Mesenteric fat pad (tissue), 1 donor: ENCODE measurements around the gene MTA3. TPM values are rescaled to one million over a fixed set of nuclear protein-coding genes. Genes with fewer than 3 reads are reported as not detected.

ENCODE experiments used
- DNase-seq: peaks from one replicate; pipeline ENCODE4 v3.0.0-alpha.2; 2020; ENCODE audit warnings: low spot score
- total RNA-seq: library from RNA; stranded (reverse); fragmentation: NEBNext Ultra II Directional; extraction: Animal tissue kit (Norgen Biotek cat#: 25700); gene quantifications from one replicate; pipeline ENCODE4 v1.2.1, GENCODE V29; 2021
- donor health status: DM: yes; HTN: yes; CAD: no.

The MTA3 gene
- total RNA-seq, 1 donor from 2014 or later, result 35.2 TPM

DNA sequence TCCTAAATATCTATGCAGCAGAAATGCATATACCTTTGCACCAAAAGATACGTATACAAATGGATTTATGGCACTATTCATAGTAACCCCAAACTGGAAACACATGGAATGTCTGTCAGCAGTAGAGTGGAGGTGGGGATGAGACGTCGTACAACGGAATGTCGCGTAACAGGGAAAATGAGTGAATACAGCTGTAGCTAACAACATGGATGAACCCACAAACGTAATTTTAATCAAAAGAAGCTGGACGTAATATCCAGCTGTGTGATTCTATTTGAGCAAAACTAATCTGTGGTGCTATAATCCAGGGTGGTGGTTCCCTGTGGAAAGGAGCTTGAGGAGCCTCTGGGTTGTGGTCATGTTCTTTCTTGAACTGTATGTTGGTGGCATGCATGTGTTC lies 89.9 kb downstream of the MTA3 start:
- DNase-seq, result no peak

DNA sequence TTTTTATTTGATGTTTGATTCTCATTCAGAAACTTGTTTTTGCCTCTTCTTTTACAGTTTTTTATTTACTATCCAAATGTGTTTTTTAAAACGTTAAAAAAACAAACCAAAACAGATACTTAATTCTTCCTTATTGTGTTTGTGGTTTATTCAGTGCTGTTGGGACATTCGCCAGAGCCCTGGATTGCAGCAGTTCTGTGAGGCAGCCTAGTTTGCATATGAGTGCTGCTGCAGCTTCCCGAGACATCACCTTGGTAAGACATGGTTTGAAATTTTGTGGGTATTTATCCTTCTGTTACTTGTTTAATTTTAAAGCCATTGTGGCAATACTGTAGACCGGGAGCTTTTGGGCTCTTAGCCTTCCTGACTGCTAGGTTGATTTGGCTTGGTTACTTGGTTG lies 91.2 kb downstream of the MTA3 start:
- DNase-seq, result no peak

DNA sequence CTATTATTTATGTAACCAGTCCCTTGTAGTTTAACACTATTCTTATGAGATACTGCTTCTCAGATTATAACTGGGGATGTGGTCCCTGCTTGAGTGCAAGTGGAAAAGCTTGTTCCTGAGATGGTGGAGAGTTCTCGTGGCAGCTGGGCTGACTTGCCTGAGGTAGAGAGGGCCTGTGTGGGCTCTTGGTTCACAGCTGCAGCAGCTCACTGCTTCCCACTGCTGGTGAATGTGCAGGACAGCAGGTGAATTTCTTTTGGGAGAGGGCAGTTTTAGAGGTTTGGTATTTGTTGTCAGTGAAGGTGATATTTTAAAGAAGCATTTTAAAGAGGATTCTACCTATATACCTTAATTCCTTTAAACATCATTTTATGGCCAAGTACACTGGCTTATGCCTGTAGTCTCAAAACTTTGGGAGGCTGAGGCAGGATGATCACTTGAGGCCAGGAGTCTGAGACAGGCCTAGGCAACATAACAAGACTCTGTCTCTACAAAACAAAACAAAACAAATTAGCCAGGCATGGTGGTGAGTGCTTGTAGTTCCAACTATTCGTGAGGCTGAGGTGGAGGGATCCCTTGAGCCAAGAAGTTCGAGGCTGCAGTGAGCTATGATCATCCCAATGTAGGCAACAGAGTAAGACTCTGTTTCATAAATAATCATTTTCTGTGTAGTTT lies 94.8 kb downstream of the MTA3 start:
- DNase-seq, result no peak

DNA sequence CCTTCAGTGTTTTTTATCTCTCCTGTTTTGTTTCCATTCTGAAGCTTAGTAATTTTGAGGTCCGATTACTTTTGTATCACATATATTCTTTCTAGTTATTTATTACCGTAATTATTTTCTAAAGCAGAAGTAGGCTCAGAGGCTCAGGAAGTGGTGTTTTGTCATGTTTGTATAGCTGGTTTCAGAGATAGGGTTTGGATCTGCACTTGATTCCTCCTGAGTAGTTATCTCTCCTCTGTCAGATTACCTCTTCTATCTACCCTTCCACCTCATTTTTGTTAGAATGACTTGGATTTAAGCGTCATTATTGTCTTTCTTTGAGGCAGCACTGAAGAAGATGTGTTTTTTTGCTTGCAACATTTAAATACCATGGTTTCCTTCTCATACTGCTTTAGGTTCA lies 95.4 kb downstream of the MTA3 start:
- DNase-seq, result no peak

DNA sequence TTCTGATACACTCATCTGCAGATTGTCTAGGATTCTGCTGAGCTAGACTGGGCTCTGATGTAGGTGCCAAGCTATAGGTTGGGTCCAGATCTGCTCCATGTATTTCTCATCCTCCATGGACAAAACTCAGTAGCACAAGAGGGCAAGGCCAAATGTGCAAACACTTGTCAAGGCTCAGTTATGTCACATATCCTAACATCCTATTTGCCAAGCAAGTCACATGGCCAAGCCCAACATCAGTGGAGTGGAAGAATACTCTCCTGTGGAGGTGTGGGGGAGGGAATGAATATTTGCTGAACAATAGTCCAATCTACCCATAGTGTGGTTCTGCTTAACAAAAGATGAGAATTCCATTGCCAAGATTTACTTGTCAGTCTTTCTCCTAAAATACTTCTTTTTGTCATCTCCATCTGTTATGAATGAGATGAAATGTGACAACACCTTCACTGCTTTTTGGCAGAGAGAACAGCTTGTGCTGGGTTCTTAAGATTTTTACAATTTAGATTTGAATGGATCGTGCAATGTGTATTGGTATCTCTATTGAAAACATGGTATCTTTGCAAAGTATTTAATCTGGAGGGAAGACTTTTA lies 105.7 kb downstream of the MTA3 start:
- DNase-seq, result no peak

DNA sequence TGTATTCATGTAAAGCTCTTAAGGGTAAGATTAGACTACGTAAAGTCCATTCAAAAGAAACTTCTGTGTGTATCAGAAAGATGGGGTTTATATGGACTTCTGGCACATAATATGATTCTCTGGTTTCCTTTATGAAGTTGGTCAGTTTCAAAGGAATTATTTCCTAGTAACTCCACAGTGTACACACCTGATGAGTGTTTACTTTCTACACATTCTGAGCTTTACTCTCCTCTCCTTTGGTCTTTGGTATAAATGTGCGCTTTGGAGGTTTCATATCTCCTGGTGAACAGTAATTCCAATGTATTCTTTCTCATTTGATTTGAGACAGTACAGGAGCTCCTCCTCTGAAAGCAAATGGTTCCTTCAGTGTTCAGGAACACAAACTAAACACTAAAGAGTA lies 107.4 kb downstream of the MTA3 start:
- no peak for DNase-seq

DNA sequence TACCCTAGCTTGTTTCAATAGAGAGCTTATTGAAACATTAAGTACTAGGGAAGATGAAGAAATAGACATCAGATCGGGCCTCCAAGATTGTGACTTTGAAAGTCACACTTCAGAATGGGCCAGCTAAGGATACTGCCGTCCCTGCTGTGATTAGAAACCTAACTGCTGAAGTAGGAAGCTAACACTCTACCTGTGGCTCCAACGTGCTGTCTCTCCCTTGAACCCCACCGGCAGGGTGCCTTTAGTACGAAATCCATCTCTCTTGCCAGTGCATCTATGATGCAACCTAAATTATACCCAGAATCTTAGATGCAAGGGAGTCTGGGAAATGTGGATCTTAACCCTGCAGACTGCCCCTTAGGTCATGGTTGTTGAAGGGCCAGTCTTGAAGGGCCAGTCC lies 116.9 kb downstream of the MTA3 start:
- no peak for DNase-seq

DNA sequence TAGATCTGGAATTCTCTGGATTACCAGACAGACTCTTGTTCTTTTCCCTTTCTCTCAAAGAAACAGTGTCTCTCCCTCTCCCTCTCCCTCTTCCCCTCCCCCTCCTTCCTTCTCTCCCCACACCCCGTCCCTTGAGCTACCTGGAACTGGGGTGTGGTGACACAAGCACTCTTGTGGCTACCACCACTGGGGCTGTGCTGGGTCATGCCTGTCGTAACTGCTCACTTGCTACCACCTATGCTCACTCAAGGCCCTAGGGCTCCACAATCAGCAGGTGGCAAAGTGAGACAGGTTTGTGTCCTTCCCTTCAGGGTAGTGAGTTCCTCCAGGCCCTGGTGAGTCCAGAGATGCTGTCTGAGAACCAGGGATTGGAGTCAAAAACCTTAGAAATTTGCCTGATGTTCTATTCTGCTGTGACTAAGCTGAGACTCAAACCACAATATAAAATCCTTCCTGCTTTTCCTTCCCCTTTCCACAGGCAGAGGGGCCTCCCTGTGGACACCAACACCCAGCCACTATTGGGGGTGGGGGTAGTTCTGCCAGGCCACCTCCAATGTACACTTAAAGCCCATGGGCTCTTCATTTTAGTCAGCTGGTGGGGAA lies 124.7 kb downstream of the MTA3 start:
- DNase-seq, result no peak

DNA sequence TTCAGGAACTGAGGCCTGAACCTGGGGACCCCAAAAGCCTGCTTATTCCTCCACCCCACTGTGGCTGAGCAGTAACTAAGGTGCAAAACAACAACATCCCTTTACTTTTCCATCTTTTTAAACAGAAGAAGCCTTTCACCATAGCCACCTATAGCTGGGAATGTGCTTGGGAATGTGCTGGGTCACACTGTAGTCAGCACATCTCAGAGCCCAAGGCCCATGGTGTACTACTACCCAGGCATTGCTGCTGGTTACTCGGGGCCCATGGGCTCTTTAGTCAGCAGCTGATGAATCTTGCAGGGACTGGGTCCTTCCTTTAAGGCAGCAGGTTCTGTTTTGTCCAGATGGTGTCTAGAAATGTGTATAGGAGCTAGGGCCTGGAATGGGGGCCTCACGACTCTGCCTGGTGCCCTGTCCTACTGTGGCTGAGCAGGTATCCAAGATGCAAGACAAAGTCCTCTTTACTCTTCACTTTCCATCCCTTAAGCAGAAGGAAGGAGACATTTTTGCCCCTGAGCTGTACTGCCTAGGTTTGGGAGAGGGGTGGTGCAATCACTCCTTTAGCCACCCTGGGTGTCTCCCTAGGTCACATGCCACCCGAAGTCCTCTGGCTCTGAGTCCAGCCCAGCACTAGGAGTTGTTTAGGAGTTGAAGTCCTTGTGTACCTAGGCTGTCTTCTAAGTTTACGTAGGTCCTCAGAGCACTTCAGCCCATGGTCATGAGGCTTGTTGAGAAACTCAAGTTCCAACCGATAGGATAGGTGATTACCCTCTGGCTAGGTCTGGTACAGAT lies 125.5 kb downstream of the MTA3 start:
- no peak for DNase-seq

DNA sequence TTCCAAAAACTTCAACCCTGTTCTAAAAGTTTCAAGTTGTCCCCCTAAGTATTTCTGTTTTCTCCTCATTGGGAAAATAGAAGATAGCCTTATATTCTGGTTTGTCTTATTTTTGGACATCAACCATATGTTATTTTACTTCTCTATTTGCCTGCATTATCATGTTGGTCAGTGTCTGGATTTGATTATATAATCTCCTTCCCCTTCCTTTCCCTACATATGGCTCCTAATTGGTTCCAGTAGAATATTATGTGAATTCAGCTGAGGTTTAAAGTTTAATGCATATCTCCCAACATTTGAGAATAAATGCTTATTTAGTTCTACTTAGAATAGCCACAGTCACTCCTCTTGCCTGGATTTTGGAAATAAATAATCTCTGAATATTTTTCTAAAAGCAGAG lies 128.6 kb downstream of the MTA3 start:
- no peak for DNase-seq

DNA sequence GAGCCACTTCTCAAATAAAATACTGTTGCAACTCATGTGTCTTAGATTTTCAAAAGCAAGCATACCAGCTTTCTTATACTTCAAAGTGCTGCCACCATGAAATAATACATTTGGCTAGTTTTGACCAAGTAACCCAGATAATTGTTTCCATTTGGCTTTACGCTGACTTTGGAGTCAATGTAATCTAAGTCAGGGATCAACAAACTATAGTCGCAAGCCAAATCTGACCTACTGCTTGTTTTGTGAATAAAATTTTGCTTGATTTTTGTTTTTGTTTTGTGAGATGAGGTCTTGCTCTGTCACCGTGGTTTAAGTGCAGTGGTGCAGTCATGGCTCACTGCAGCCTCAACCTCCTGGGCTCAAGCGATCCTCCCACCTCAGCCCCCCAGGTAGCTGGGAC lies 130.5 kb downstream of the MTA3 start:
- no peak for DNase-seq

DNA sequence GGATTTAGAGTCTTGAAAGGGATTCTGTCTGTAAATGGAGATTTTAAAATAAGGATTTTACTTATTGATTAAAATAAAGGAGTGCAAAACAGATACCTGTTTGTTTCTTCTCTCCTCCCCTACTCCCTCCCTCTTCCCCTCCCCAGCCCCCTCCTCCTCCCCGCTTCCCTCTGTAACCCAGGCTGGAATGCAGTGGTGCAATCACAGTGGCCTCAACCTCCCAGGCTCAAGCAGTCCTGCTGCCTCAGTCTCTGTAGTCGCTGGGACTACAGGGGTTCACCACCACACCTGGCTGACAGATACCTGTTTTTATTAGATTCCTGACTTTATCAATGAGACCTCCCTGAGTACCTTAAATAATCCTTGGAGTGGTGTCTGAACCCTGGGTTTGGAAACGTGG lies 138.4 kb downstream of the MTA3 start:
- DNase-seq, result no peak

DNA sequence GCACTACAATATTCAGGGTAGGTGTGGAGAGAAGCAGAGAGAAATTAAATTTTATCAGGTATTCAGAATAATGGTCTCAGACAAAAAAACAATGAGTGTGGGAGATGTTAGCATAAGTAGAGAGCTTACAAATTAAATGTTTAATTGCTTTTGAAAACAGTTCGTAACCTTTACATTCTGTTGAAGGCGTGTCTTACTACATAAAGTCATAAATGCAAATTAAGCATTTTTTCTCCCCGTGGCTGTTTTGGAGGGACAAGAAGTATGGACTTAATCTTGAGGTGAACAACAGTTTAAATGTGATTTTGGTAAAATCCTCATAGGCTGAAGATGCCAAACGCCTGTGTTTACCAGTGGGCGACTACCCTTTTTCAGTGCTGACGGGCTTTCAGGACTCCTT lies 139.7 kb downstream of the MTA3 start:
- DNase-seq, result no peak

DNA sequence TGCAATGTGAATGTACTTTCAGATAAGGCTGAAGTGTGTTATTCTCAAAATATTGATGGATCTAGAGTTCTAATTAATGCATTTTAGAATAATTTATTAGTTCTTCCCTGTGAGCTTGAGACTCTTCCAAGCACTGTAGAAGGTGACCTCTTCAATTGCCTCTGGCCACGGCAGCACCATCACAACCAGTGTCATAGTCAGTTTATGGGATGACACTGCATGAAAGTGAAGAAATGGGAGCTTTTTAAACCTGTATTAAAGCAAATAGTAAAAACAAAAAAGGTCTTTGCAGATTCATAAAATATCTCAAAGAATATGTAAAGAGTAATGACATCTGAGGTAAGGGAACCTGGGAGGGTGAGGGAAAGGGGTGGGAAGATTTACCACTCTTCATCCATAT lies 143.5 kb downstream of the MTA3 start:
- DNase-seq, result no peak

DNA sequence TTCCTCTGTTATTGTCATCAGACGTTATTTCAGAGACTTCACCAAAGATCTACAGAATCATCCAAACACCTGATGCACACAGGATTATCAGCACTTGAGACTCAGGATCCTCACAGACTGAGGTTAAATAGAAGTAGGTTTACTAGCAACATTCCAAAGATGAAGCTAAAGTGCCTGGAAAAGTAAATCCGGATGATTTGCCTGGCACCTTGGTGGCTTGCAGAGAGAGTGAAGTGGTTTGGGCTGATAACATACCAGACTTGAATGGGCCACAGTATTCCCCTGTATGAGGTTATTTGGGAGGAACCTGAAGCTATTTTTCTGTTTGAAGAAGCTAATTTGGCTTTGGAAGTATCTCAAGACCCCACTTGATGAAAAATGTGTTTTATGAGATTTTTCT lies 144.5 kb downstream of the MTA3 start:
- DNase-seq, result no peak

DNA sequence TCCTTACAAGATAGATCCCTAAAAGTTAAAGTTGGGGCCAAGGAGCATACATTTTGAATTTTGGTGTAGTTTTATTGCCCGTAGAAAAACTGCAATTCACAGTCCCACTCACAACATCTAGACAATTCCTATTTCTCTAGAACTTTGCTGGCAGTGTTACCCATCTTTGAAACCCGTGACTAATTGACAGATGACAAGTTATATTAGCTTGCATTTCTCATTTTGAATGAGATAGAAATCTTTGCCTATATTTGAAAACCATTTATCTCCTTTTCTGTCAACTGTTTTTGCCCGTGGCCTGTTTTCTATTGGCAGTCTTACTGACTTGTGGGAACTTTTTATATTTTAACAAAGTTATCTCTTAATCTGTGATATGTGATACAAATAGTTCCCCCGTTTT lies 145.5 kb downstream of the MTA3 start:
- no peak for DNase-seq

DNA sequence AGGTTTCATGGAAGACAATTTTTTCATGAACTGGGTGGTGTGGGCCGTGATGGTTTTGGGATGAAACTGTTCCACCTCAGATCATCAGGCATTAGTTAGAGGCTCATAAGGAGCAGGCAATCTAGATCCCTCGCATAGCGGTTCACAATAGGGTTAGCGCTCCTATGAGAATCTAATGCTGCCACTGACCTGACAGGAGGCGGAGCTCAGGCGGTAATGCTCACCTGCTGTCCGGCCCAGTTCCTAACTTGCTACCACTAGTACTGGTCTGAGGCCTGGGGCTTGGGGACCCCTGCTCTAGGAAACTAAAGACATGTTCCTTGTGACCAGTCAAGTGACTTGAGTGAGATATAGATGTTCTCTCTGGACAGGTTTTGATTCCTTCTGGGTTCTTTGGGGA lies 146.3 kb downstream of the MTA3 start:
- DNase-seq, result no peak

DNA sequence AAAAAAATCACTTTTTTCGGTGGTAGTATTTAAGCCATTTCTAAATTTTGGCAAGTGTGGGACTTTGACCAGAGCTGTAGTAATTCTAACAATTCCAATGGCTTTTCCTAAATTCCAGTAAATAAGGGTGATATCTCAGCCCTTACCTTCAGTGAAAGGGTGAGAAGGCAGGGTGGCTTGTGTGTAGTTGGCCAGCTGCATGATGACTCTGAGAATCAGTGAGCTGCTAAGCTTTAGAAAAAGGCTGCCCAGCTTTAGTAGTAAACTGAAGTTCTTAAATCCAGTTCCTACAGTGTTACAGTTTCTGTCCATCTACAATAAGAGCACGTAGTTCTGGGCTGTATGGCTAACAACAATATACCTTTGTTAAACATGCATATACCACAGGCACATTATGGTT lies 153.5 kb downstream of the MTA3 start:
- DNase-seq, result no peak

DNA sequence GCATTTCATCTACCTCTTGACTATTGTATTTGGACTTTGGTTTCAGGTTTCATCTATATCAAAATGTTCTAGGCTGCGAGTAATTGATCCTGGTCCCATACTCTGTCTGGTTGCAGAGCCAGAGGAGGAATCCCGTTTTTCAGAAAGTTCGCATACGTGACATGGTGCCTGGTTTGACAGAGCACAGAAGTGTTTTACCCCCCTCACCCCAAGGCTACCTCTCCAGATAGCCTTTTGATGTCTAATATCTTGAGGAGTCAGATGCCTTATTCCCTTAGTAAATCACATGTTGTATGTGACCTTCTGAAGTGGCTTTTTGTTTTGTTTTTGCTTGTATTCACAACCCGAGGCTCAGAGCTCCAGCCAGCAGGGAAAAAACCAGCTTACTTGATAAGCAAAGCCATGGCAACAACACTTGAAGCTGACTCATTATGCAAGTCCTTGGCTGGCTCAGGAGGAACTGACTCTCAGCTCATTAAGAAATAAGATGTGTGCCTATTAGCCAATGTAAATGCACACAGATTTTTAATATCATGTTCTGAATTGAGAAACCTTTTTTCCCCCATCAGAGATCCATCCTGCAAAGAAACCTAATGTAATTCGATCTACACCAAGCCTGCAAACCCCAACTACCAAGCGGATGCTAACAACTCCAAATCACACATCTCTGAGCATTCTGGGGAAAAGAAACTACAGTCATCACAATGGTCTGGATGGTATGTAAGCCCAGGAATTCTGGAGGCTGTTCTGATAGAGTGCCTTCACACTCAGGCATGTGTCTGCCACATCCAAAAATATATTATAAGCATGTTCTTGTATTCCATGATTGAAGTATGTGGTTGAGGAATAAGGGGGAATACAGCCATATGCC lies 154.1 kb downstream of the MTA3 start:
- DNase-seq, result no peak

DNA sequence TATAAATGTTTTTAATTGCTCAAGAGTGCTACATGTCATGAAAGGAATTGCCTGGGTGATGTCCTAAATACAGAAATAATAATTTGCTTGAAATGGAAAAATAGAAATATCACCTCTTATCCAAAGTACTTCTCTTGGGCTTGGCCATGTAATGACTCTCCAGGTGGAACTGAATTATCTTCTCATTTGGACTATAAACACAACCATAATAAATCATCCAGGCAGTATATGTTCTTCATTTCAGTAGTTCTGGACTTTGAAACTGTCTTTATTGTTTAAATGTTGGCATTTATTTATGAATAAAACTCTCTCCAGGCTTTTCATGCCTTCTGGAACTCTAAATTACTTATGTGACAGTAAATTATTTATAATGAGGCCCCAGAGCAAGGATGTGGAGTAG lies 155.0 kb downstream of the MTA3 start:
- DNase-seq, result no peak

DNA sequence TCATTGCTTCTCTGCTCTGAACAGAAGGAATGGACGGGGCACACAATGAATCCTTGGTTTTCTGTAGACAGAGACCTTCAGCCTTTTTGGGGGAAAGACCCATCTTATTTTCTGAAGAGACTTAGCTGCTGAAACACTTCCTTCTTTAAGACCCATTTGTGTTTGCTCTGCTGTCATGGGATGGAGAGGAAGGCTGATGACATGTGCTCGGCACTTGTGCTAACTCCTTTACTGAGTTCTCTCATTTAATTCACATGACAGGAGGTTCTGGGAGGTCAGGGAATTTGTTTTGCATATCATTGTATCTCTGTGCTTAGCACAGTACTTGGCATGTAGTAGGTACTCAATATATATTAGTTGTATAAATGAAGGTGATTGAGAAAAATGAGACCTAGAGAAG lies 156.5 kb downstream of the MTA3 start:
- DNase-seq, result no peak
